HG03159 (cell line): ENCODE measurements around the gene TNFAIP8.
"Not testable (repeated sequence)": the region's sequence is repeated elsewhere in the genome, so short reads cannot be mapped to it uniquely, and the experiment has no call there.

Source experiments
- ATAC-seq: cut with Tn5 transposase; IDR thresholded peaks from one replicate; pipeline ENCODE4 v1.9.1; 2021; ENCODE audit warnings: mild to moderate bottlenecking, moderate library complexity; ENCODE audit not compliant: unreplicated experiment

TNFAIP8 gene

GRCh38 chr5:119412279-119413227 lies 56.7 kb downstream of the TNFAIP8 start:
- ATAC-seq: no peak

- peak; percentile 43 for ATAC-seq
These were observed 58.4 kb downstream of the TNFAIP8 start for GRCh38 chr5:119414124-119414734.

GRCh38 chr5:119417891-119418605 lies 62.2 kb downstream of the TNFAIP8 start:
- no peak for ATAC-seq

- ATAC-seq: peak; percentile 79
These were observed 62.8 kb downstream of the TNFAIP8 start for GRCh38 chr5:119418606-119419100.

- ATAC-seq: no peak
These were observed 64.3 kb downstream of the TNFAIP8 start for GRCh38 chr5:119420169-119420568.

- ATAC-seq: no peak
These were observed 70.2 kb downstream of the TNFAIP8 start for GRCh38 chr5:119426057-119426456.

GRCh38 chr5:119427060-119427459 lies 71.2 kb downstream of the TNFAIP8 start:
- no peak for ATAC-seq

- ATAC-seq: not testable (repeated sequence)
These were observed 71.8 kb downstream of the TNFAIP8 start for GRCh38 chr5:119427596-119427995.

GRCh38 chr5:119428166-119428565 lies 72.3 kb downstream of the TNFAIP8 start:
- not testable (repeated sequence) for ATAC-seq

GRCh38 chr5:119428574-119428973 lies 72.8 kb downstream of the TNFAIP8 start:
- ATAC-seq: not testable (repeated sequence)

GRCh38 chr5:119432674-119433237 lies 76.9 kb downstream of the TNFAIP8 start:
- not testable (repeated sequence) for ATAC-seq

GRCh38 chr5:119435436-119436132 lies 79.8 kb downstream of the TNFAIP8 start:
- ATAC-seq: peak; percentile 85

GRCh38 chr5:119437785-119438586 lies 82.2 kb downstream of the TNFAIP8 start:
- not testable (repeated sequence) for ATAC-seq

- not testable (repeated sequence) for ATAC-seq
These were observed 82.7 kb downstream of the TNFAIP8 start for GRCh38 chr5:119438587-119438917.

- no peak for ATAC-seq
These were observed 83.4 kb downstream of the TNFAIP8 start for GRCh38 chr5:119439140-119439631.

GRCh38 chr5:119439632-119440031 lies 83.8 kb downstream of the TNFAIP8 start:
- ATAC-seq: not testable (repeated sequence)

GRCh38 chr5:119444643-119445042 lies 88.8 kb downstream of the TNFAIP8 start:
- ATAC-seq: not testable (repeated sequence)

- no peak for ATAC-seq
These were observed 89.7 kb downstream of the TNFAIP8 start for GRCh38 chr5:119445544-119445943.
